DLD1 (cell line): ENCODE data around the gene APOC3.

Experiments used
- in situ Hi-C: cut with HindIII; loops from 2 replicates; pipeline ENCODE4 v1.10.0; 2017; ENCODE audit warnings: low sequenced_read_pairs

Gene APOC3

GRCh38 chr11:116843661-116844060 is 14.0 kb downstream of the APOC3 start:
- in situ Hi-C loops: no loop called here

- in situ Hi-C loops: no loop called here
These were observed 15.0 kb downstream of the APOC3 start for GRCh38 chr11:116844722-116845121.

GRCh38 chr11:116847612-116848011 is 17.9 kb downstream of the APOC3 start:
- in situ Hi-C loops: no loop called here

- in situ Hi-C loops: no loop called here
These were observed 19.4 kb downstream of the APOC3 start for GRCh38 chr11:116849060-116849459.

GRCh38 chr11:116849486-116849885 is 19.8 kb downstream of the APOC3 start:
- in situ Hi-C loops: no loop called here

- in situ Hi-C loops: no loop called here
These were observed 21.9 kb downstream of the APOC3 start for GRCh38 chr11:116851626-116852025.

GRCh38 chr11:116852261-116853031 is 22.7 kb downstream of the APOC3 start:
- in situ Hi-C loops: no loop called here

GRCh38 chr11:116853461-116854073 is 23.9 kb downstream of the APOC3 start:
- in situ Hi-C loops: no loop called here

- in situ Hi-C loops: no loop called here
These were observed 25.7 kb downstream of the APOC3 start for GRCh38 chr11:116855413-116855812.

- in situ Hi-C loops: no loop called here
These were observed 26.7 kb downstream of the APOC3 start for GRCh38 chr11:116856423-116856822.

GRCh38 chr11:116857316-116857715 is 27.6 kb downstream of the APOC3 start:
- in situ Hi-C loops: no loop called here

- in situ Hi-C loops: no loop called here
These were observed 28.2 kb downstream of the APOC3 start for GRCh38 chr11:116857936-116858335.

GRCh38 chr11:116859175-116859574 is 29.5 kb downstream of the APOC3 start:
- in situ Hi-C loops: no loop called here

GRCh38 chr11:116860303-116860702 is 30.6 kb downstream of the APOC3 start:
- in situ Hi-C loops: no loop called here

- in situ Hi-C loops: no loop called here
These were observed 31.8 kb downstream of the APOC3 start for GRCh38 chr11:116861539-116861938.

- in situ Hi-C loops: no loop called here
These were observed 32.5 kb downstream of the APOC3 start for GRCh38 chr11:116862185-116862584.

GRCh38 chr11:116862951-116863350 is 33.2 kb downstream of the APOC3 start:
- in situ Hi-C loops: no loop called here

GRCh38 chr11:116864531-116864930 is 34.8 kb downstream of the APOC3 start:
- in situ Hi-C loops: no loop called here

GRCh38 chr11:116865696-116866095 is 36.0 kb downstream of the APOC3 start:
- in situ Hi-C loops: no loop called here

- in situ Hi-C loops: no loop called here
These were observed 37.2 kb downstream of the APOC3 start for GRCh38 chr11:116866804-116867455.

GRCh38 chr11:116867619-116868018 is 37.9 kb downstream of the APOC3 start:
- in situ Hi-C loops: no loop called here

GRCh38 chr11:116868066-116868465 is 38.4 kb downstream of the APOC3 start:
- in situ Hi-C loops: no loop called here
